ENCODE data around the gene GIMAP5. TPM values are rescaled to one million over a fixed set of nuclear protein-coding genes. Genes with fewer than 3 reads are reported as not detected.

Gene GIMAP5
- total RNA-seq, 1 donor from 2014 or later: 89.3 TPM

GRCh38 chr7:150739033-150739432, 1.8 kb downstream of the GIMAP5 start:
- Histone ChIP-seq H3K36me3 (no peaks in the 10 kb centered on the region), H3K4me3 (peak overlapping the region; percentile 40 to 49), H3K27me3 (no peaks in the 10 kb centered on the region), H3K9me3 (no peaks in the 10 kb centered on the region), H3K4me1 (no peaks in the 10 kb centered on the region), H3K27ac (no peak overlapping the region)
- intact Hi-C loops (cut with DNase I): no loop called here
- DNase-seq (ENCODE audit: low spot score in 2 of 2): no peak
- TF ChIP-seq CTCF (IDR thresholded peaks at IDR 0.05): no peak

GRCh38 chr7:150740053-150740452, 2.8 kb downstream of the GIMAP5 start:
- Histone ChIP-seq H3K36me3 (no peaks in the 10 kb centered on the region), H3K4me1 (no peaks in the 10 kb centered on the region), H3K9me3 (no peaks in the 10 kb centered on the region), H3K27me3 (no peaks in the 10 kb centered on the region), H3K4me3 (peak overlapping the region; percentile 21 to 49), H3K27ac (no peak overlapping the region)
- TF ChIP-seq CTCF (IDR thresholded peaks at IDR 0.05): no peak
- intact Hi-C loops (cut with DNase I): no loop called here
- DNase-seq (ENCODE audit: low spot score in 2 of 2): no peak

GRCh38 chr7:150742286-150742968, 5.2 kb downstream of the GIMAP5 start:
- TF ChIP-seq CTCF (IDR thresholded peaks at IDR 0.05): no peak
- no peaks in the 10 kb centered on the region for H3K36me3 ChIP-seq
- intact Hi-C loops (cut with DNase I): no loop called here
- H3K9me3 ChIP-seq: no peaks in the 10 kb centered on the region
- no peak for DNase-seq (ENCODE audit: low spot score in 2 of 2)
- H3K27me3 ChIP-seq: no peaks in the 10 kb centered on the region
- H3K4me1 ChIP-seq: no peaks in the 10 kb centered on the region
- no peak overlapping the region for H3K4me3 ChIP-seq
- H3K27ac ChIP-seq: no peak overlapping the region

- no peak for TF ChIP-seq CTCF (IDR thresholded peaks at IDR 0.05)
- H3K4me1 ChIP-seq: no peaks in the 10 kb centered on the region
- intact Hi-C loops (cut with DNase I): no loop called here
- H3K27ac ChIP-seq: no peak overlapping the region
- H3K9me3 ChIP-seq: no peaks in the 10 kb centered on the region
- no peak for DNase-seq (ENCODE audit: low spot score in 2 of 2)
- no peaks in the 10 kb centered on the region for H3K36me3 ChIP-seq
- H3K27me3 ChIP-seq: no peaks in the 10 kb centered on the region
- H3K4me3 ChIP-seq: no peak overlapping the region
Measured at GRCh38 chr7:150744041-150744656, 6.9 kb downstream of the GIMAP5 start.

GRCh38 chr7:150745086-150745485, 7.9 kb downstream of the GIMAP5 start:
- no peak for TF ChIP-seq CTCF (IDR thresholded peaks at IDR 0.05)
- intact Hi-C loops (cut with DNase I): no loop called here
- no peak for DNase-seq (ENCODE audit: low spot score in 2 of 2)
- Histone ChIP-seq H3K27me3 (no peaks in the 10 kb centered on the region), H3K9me3 (no peaks in the 10 kb centered on the region), H3K4me1 (no peaks in the 10 kb centered on the region), H3K36me3 (no peaks in the 10 kb centered on the region), H3K27ac (no peak overlapping the region), H3K4me3 (no peak overlapping the region)

All from ascending aorta (tissue), 2 donors.